Left ventricle myocardium inferior (tissue), 1 donor: ENCODE measurements around the gene RASA4. TPM values are rescaled to one million over a fixed set of nuclear protein-coding genes. Genes with fewer than 3 reads are reported as not detected.

Experiments
- total RNA-seq: library from RNA; stranded (reverse); fragmentation: NEBNext Ultra II Directional; extraction: Animal tissue kit (Norgen Biotek cat#: 25700); gene quantifications from one replicate; pipeline ENCODE4 v1.2.1, GENCODE V29; 2021
- donor health status: DM: no; HTN: yes; CAD: no; lungs with severe emphysema.

The RASA4 gene
- total RNA-seq, 1 donor from 2014 or later: 14.7 TPM

Other genes with a start within 250 kb of the RASA4 start
- gene PRKRIP1, start 220.4 kb downstream of the RASA4 start, total RNA-seq: 11.1 TPM
- 2.6 TPM for gene ORAI2, start 183.2 kb downstream of the RASA4 start, total RNA-seq
- 6.0 TPM for gene ALKBH4, start 151.9 kb downstream of the RASA4 start, total RNA-seq
- 11.2 TPM for gene LRWD1, start 151.8 kb downstream of the RASA4 start, total RNA-seq
- gene POLR2J, start 137.8 kb downstream of the RASA4 start, total RNA-seq: 55.8 TPM
- 5.7 TPM for gene RASA4B, start 99.0 kb downstream of the RASA4 start, total RNA-seq
- gene UPK3BL2, start 73.1 kb downstream of the RASA4 start, total RNA-seq: 2.9 TPM
- gene SPDYE2, start 65.5 kb downstream of the RASA4 start, total RNA-seq: not detected
- gene POLR2J3, start 44.2 kb downstream of the RASA4 start, total RNA-seq: 8.6 TPM
- gene UPK3BL1, start 26.0 kb upstream of the RASA4 start, total RNA-seq: 14.5 TPM
- gene SPDYE2B, start 33.6 kb upstream of the RASA4 start, total RNA-seq: not detected
- gene POLR2J2, start 54.9 kb upstream of the RASA4 start, total RNA-seq: 2.7 TPM
- 7.0 TPM for gene FAM185A, start 132.2 kb upstream of the RASA4 start, total RNA-seq